Measurements from ENCODE around the gene HIPK3.

The HIPK3 gene

DNA sequence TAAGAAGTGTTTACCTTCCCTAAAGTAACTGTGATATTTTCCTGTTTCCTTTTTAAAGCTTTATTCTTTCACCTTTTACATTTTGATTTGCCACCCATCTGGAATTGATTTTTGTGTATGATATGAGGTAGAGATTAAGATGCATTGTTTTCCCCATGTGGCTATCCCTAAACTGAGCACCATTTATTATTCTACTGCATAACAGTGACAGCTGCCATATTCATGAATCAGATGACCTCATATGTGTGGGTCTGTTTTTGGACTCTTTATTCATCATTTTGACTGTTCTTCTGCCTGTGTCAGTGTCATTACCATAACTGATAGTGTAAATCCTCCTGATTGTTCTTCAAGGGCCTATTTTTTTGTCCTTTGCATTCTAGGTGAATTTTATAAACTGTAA, 50.8 kb downstream of the HIPK3 start:
- DNase-seq: no peak

DNA sequence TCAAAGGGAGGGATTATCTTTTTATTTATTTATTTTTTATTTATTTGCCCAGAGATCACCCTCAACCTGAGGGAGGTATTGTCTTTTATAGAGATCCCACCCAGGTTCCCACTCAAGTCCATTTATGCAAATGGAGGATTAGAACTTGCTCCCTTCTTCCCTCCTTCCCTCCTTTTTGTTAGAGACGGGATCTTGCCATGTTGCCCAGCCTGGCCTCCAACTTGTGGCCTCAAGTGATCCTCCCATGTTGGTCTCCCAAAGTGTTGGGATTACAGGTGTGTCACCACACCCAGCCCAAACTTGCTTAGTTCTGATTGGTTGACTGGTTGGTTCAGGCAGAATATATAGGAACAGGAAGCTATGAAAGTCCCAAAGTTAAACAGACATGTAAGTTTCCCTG, 51.9 kb downstream of the HIPK3 start:
- no peak for DNase-seq

DNA sequence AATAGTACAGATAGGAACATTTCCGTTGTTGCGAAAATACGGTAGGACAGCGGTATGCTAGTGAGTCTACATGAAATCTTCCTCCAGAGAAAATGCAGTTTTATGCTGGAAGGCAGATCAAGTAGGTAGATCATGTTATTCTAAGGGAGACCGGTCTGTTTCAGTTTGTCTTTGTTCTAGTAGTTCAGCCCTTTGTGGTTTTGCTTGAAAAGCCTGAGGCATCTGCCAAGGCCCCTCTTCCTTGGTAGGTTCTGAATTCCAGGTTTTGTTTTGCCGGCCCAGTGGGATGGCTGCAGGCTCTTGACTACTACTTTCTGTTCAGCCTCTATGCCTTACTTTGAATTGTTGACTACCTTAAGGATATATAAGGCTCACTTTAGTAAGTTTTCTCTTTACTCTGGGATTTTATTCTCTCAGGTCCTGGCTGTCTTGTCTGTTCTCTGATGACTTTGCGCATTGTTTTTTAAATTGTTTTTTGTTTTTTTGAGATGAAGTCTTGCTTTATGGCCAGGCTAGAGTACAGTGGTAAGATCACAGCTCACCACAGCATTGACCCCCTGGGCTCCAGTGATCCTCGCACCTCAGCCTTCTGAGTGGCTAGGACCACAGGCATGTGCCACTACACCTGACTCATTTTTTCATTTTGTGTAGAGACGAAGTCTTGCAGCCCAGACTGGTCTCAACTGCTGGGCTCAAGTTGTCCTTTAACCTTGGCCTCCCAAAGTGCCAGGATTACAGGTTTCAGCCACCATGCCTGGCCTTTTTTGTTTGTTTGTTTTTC, 53.7 kb downstream of the HIPK3 start:
- no peak for DNase-seq

DNA sequence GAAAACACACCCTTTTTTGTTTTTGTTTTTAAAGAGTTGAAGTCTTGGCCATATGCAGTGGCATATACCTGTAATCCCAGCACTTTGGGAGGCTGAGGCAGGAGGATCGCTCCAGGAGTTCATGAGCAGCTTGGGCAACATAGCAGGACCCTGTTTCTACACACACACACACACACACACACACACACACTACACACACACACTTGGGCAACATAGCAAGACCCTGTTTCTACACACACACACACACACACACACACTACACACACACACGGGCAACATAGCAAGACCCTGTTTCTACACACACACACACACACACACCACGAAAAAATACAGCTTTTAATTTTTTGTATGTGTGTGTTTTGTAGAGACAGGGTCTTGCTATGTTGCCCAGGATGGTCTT, 54.5 kb downstream of the HIPK3 start:
- no peak for DNase-seq

DNA sequence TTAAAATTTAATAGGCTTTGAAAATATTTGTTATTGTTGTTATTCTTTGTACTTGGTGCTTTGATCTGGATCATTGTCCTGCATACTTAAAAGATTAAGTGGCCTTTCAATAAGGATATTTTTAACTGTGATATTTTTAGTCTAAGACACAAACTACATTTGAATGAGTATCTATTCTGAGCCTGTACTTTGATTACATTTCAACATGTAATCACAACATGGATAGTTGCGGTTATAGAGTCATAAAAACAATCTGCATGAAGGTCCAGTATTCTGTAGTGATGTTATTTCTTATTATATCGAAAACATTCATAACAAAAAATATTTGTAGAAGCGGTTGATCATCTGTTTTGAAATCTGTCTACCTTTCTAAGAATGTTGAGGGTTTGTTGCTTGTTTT, 58.6 kb downstream of the HIPK3 start:
- DNase-seq: no peak

DNA sequence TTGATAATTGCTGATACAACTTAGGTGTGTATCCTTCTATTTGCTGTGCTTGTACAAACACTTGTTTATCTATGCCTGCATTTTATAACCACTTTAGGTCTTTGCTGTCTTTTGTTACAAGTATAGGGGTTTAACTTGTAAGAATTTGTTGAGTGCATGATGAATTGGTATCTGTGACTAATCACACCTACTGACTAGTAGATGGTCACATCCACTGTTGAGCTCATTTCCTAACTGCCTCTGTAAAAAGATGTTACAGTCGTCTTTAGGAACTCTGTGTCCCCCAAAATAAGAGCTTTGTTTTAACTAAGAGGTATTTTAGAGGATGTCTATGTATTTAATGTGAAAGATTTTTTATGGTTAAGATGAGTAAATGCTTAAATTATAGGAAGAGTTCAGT, 60.5 kb downstream of the HIPK3 start:
- no peak for DNase-seq

DNA sequence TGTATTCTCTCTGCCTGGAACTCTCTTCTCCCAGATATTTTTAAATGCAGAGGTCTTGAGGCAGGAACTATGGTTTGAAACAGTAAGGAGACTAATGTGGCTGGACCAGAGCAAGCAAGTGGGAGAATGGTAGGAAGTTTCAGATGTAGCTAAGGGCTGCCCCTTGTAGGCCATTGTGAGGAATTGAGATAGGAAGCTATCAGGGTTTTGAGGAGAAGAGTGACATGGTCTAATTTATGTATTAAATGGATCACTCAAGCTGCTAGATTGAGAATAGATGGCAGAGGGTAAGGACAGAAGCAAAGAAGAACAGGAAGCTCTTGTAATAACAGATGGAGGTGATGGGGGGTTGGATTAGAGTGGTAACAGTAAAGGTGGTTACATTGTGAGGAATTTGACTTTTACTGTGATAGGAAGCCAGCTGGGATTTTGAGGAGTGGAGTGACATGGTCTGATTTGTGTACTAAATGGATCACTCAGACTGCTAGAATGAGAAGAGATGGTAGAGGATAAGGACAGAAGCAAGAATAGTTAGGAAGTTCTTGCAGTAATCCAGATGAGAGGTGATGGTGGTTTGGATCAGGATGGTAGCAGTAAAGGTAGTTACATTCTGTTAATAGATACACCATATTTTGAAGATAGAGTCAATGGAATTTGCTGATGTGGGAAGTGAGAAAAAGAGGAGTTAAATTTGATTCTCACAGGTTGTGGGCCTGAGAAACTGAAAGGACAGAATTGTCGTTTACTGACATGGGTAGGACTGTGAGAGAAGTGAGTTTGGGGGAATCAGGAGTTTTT, 63.0 kb downstream of the HIPK3 start:
- DNase-seq: no peak

DNA sequence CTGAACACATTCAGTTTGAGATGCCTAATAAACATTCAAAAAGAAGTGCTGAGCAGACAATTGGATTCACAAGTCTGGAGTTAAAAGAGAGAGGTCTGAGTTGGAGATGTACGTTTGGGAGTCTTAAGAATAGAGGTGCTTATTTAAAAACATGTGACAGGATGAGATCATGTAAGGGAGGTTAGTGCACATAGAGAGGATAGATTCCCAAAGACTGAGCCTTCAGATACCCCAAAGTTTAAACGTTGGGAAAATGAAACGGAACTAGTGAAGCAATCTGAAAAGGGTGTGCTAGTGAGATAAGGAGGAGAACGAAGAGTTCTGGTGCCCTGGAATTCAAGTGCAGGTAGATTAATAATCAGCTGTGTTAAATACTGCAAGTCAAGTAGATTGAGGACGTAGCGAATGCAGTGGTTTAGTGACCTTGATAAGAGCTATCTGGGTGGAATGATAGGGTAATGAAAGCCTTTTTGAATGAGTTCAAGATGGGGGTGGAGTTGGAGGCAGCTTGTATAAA, 63.7 kb downstream of the HIPK3 start:
- DNase-seq: no peak

DNA sequence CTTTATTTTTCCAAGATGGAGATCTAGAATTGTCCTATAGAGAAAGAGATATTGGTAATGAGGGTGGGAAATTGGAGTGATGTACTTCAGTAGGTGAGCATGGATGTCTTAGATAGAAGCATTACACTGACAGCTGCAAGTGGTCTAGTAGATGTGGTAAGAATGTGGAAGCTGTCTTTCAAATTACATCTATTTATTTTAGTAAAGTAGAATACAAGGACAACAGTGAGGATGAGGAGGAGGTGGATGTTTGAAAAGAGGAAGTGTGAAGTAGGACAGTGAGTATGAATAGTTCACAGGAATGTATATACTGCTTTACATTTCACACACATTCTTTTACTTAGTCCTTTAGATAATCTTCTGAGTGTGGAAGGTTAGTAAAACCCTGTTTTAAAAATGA, 64.2 kb downstream of the HIPK3 start:
- no peak for DNase-seq

DNA sequence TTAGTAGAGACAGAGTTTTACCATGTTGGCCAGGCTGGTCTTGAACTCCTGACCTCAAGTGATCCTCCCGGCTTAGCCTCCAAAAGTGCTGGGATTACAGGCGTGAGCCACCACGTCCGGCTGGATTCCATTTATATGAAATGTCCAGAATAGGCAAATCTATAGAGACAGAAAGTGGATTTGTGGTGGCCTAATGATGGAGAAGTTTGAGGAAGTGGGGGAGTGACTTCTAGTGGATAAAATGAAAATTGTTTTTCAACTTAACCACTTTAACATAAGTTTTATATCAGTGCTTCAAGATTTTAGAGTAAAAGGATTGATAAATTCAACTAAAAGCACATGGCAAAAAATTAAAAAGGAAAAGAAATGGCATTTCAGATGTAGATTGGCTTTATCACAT, 66.2 kb downstream of the HIPK3 start:
- no peak for DNase-seq

DNA sequence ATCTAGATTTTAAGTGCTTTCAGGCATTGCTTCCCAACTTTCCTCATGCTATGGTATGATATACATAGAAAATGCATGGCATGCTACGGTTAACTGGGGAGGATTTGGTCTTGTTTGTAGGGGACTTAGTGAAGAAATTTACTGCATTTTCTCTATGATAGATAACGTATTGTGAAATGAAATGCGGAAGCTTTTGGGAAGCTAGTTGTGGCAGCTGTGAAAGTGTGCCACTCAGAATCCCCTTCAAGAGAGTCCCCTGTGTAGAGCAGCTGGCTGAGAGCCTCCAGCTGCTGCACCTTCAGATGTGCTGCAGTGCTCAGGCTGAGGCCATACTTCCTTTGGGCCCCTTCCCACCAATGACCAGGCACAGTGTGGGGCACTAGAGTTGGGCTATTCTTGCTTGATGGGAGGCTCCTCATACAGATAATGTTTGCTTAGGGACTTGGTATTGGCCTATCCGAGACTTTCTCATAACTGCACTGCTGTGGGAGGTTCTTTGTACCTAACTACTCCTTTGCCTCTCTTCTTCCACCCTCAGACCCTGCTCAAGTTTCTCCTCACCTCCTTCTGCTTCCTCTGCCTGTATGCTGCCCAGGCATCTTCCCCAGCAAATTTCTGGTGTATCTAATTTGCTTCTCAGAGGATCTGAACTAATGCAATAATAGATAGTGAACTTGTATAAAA, 67.3 kb downstream of the HIPK3 start:
- DNase-seq: no peak

DNA sequence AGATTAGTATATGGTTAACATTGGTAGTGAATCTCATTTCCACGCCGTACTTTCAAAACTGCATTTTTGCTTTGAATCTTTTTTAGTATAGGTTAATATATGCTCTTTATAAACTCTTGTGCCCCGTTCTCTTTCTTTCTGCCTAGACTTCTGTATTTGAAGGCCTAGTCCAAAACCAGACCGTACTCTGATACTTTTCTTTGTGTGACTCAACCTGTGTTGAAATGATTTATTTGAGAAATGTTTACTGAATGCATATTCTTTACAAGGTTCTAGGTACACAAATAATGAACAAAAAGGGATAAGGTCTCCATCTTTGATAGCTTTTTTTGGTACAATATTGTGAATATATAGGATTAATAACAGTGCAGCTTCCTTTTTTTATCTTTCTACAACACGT, 68.3 kb downstream of the HIPK3 start:
- no peak for DNase-seq

DNA sequence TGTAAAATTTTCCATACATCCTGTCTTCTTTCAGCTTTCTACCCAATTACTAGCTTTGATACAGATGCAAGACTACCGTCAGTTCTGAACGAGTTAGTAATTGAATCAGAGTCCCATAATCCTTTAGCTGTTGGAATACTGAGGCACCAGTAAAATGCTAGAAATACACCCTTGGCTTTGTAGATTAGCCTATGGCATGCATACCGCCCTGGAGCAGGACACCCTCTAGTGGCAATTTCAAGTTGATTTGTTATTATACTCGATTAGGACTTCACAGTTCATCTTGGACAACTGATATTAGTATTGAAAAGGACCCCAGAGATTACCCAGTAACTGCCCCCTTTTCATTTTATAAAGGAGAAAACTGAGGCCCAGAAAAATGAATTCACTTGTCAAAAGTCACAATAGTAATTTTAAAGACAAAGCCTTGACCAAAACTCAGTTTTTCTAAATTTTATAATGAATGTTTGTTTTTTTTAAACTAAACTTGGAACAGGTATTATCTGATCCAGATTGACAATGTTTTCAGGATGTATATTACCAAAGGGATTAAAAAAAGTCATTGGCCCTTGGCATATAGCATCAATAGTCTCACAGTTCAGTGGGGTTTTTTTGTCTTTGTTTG, 72.6 kb downstream of the HIPK3 start:
- DNase-seq: peak; percentile 29

DNA sequence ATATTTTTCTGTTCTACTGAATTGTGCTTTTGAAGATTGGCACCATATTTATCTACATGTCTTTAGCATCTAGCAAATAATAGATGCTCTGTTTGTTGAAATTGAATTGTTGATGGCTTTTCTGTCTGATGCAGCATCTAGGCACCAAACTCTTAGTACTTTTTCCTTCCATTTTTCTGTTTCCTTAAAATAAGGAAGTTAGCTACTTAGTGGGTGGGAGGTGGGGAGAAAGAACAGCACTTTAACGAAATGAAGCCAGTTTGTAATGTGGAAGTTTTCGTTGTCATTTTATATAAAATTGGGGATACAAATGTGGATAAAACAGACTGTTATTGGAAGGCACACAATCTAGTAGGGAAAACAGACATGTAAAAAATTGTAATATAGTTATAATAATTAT, 76.6 kb downstream of the HIPK3 start:
- DNase-seq: no peak

DNA sequence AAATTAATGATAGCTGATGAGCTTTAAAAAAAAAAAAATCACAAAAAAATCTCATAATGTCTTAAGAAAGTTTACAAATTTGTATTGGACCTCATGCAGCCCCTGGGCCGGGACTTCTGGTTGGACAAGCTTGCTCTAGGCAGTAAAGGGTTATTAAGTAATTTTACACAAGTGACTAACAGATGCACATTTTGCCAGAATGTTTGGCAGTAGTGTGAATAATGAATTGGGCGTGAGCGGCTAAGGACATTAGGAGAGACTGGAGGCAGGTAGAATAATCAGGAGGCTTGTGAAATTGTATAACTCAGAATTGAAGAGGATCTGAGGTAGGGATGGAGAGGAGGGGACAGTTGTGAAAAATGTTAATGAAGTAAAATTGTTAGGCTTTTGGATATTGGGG, 77.4 kb downstream of the HIPK3 start:
- DNase-seq: no peak

DNA sequence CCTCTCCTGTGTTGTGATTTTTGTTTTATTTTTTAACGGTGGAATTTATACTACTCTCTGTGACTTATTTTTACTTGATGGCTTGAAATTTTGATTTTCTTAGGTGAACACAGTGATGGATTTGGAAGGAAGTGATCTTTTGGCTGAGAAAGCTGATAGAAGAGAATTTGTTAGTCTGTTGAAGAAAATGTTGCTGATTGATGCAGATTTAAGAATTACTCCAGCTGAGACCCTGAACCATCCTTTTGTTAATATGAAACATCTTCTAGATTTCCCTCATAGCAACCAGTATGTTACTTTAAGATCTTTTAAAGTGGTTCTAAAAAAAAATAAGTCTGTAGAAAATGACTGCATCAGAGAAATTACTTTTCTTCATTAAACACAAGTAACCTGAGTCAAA, 82.1 kb downstream of the HIPK3 start:
- no peak for DNase-seq

DNA sequence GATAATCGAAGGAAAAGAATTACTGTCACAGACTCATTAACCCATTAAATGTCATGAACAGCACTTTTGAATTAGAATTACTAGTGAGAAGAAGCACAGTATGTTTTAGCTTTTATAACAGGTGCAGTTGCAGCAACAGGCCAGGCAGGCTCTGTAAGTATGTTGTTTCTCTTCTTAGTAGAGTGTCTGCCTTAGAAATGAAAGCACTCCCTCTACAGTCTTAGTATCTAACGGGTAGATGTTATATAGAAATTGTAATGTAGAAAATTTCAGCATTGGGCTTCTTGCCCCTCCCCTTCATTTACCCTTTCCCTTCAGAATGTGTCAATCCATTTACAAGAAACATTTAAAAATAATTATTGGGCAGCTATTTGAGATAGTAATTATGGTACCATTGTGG, 87.4 kb downstream of the HIPK3 start:
- no peak for DNase-seq

DNA sequence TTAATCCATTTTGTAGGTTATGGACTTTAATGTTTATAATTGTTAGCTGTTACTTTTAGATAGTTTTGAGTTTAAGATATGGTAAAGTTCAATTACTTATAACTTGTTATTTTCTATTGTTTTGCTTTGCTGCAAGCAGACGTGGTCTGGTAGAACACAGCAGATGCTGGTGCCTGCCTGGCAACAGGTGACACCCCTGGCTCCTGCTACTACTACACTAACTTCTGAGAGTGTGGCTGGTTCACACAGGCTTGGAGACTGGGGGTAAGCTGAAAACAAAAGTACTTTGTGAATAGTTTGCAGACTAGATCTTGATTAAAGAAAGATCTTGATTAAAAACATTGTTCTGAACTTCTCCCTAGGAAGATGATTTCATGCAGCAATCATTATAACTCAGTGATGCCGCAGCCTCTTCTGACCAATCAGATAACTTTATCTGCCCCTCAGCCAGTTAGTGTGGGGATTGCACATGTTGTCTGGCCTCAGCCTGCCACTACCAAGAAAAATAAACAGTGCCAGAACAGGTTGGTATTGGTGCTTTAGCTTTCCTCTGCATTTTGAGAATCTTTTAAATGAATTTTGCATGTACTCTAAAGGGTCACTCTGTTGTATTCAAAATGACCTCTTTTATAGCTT, 90.4 kb downstream of the HIPK3 start:
- DNase-seq: no peak

DNA sequence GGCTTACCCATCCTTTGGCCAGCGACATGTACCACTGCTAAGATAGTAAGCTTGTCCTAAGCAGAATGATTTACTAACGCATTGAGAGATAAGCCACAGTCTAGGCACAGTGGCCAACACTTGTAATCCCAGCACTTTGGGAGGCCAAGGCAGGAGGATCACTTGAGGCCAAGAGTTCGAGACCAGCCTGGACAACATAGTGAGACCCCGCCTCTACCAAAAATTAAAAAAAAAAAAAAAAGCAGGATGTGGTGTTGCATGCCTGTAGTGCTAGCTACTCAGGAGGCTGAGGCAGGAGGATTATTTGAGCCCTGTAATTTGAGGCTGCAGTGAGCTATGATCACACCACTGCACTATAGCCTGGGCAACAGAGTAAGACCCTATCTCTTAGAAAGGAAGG, 93.1 kb downstream of the HIPK3 start:
- DNase-seq: no peak

DNA sequence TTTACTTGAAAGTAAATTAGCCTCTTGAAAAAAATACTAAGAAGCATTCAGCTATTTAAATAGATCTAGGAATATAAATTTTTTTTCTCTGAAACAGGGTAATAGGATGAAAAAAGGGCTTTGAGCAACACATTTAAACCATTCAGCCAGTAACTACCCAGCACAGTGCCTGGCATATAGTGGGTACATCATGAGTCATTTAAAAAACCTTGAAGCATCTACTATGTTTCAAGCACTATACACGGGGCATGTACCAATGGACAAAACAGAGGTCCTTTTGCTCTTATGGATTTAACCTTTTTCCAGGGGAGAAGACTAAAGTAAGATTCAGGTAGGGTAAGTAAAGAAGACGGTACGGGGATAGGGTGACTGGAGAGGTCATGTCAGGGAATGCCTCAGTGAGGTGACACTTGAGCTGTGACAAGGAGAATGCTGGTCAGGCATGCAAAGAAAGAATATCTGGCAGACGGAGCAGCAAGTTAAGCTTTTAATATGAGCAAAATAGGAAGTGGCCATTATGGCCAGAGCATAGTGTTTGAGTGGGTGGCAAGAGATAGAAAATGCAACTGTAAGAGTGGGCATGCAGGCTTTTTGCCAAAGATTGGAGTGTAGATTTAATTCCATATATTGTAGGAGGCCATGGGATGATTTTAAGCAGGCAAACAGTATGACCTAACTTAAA, 101.1 kb downstream of the HIPK3 start:
- no peak for DNase-seq

DNA sequence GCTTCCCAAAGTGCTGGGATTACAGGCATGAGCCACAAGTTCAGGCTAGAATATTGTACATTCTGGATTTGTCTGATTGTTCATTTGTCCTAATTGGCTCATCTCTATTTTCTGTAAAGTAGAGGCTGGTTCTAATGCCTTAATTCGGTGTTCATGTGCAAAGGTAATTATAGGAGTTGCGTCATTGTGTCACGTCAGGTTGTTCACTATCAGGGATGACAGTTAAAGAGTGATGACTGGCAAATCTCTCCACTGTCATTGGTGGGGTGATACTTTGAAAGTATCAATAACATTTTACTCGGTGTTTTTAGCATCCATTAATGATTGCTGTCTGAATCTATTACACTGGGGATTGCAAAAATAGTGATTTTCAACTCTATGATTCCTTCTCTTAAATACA, 103.5 kb downstream of the HIPK3 start:
- DNase-seq: no peak

All from stimulated activated CD4-positive, alpha-beta T cell treated with anti-CD3 and anti-CD28 coated beads, Interleukin-4, amount 100 ng/mL, for 1 hour (primary cell).